OCI-LY7 (cell line): Measurements from ENCODE around the gene ZNF775.

ENCODE experiments used
- EZH2phosphoT487 ChIP-seq: fragments of 200-600 bp; sonication (generic); IDR thresholded peaks from 2 replicates; pipeline ENCODE4 v1.6.1; 2018; ENCODE audit warnings: low read depth, borderline replicate concordance, mild to moderate bottlenecking, mixed run types, antibody characterized with exemption, low read length, moderate library complexity, mixed read lengths
- TF ChIP-seq, protein P1 (sequence below): fragments of 200-600 bp; sonication (generic); conservative IDR thresholded peaks from 2 replicates; pipeline ENCODE4 v1.5.1; 2014; ENCODE audit warnings: mild to moderate bottlenecking, antibody characterized with exemption, low read length, moderate library complexity, mixed read lengths

DNA sequence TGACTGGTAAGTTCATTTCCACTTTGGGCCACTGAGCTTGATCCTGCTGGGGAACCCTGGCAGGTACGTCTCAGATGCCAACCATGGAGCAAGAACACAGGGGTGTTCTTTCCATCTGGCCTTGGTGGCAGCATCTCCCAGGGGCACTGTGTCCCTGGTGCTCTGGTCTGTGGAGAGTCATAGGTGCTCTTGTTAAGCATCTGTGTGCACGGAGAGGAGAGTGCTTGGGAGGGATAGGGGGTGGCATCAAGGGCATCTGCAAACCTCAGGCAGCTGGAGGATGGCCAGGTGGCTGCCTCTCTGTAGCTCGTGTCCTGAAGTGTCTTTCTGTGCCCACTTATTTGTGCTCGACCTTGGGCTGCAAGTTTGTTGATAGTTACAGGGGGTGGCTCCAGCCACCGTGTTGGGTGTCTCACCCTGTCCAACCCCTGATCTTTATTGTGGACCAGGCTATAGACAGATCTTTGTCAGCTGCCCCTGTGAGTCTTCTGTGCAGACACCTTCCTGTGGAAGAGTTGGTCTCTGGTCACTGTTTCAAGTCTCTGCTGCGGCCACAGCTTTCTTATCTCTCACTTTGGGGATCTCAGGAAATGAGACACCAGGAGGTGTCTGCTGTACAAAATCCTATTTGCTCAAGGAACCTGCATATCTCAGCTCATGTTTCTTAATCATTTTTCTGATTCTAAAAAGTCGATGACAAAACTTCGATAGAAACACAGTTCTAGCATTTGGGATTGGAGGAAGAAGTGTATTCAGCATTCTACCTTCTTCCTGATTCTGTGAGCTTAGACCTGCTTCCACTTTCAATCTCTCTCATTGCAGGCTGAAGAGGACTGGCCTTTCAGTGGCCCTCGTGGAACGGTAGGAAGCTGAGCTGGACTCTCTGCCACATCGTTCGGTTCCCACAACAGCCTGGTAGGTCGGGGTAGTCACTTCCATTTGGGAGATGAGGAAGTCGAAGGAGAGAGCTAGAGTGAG, 54.1 kb downstream of the ZNF775 start:
- TF ChIP-seq, protein P1, sequence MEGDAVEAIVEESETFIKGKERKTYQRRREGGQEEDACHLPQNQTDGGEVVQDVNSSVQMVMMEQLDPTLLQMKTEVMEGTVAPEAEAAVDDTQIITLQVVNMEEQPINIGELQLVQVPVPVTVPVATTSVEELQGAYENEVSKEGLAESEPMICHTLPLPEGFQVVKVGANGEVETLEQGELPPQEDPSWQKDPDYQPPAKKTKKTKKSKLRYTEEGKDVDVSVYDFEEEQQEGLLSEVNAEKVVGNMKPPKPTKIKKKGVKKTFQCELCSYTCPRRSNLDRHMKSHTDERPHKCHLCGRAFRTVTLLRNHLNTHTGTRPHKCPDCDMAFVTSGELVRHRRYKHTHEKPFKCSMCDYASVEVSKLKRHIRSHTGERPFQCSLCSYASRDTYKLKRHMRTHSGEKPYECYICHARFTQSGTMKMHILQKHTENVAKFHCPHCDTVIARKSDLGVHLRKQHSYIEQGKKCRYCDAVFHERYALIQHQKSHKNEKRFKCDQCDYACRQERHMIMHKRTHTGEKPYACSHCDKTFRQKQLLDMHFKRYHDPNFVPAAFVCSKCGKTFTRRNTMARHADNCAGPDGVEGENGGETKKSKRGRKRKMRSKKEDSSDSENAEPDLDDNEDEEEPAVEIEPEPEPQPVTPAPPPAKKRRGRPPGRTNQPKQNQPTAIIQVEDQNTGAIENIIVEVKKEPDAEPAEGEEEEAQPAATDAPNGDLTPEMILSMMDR = no peak
- TF ChIP-seq EZH2phosphoT487 = no peak
